GM19438 (cell line): ENCODE measurements around the gene SLA2.
"Not testable (repeated sequence)": the region's sequence is repeated elsewhere in the genome, so short reads cannot be mapped to it uniquely, and the experiment has no call there.

Source experiments
- ATAC-seq: cut with Tn5 transposase; IDR thresholded peaks from one replicate; pipeline ENCODE4 v1.9.1; 2021; ENCODE audit warnings: low read depth; ENCODE audit not compliant: unreplicated experiment

Gene SLA2

GRCh38 chr20:36578356-36579041 is 67.5 kb downstream of the SLA2 start:
- no peak for ATAC-seq

GRCh38 chr20:36576081-36576445 is 69.9 kb downstream of the SLA2 start:
- no peak for ATAC-seq

GRCh38 chr20:36574366-36575135 is 71.4 kb downstream of the SLA2 start:
- ATAC-seq: no peak

- ATAC-seq: no peak
These were observed 72.1 kb downstream of the SLA2 start for GRCh38 chr20:36573798-36574365.

GRCh38 chr20:36573103-36573797 is 72.7 kb downstream of the SLA2 start, which contains the start of gene TGIF2:
TSS of gene TGIF2 (plus strand) at chr20:36573597. CDS start at chr20:36578775, 5,178 bp downstream.
- ATAC-seq: no peak

GRCh38 chr20:36572701-36573102 is 73.3 kb downstream of the SLA2 start:
- ATAC-seq: no peak

GRCh38 chr20:36571564-36572504 is 74.2 kb downstream of the SLA2 start:
- no peak for ATAC-seq

GRCh38 chr20:36569847-36570429 is 76.1 kb downstream of the SLA2 start:
- ATAC-seq: no peak

- ATAC-seq: no peak
These were observed 80.5 kb downstream of the SLA2 start for GRCh38 chr20:36565520-36565919.

- ATAC-seq: not testable (repeated sequence)
These were observed 81.3 kb downstream of the SLA2 start for GRCh38 chr20:36564726-36565121.

- ATAC-seq: not testable (repeated sequence)
These were observed 81.8 kb downstream of the SLA2 start for GRCh38 chr20:36564078-36564725.

GRCh38 chr20:36563374-36563773 is 82.6 kb downstream of the SLA2 start:
- ATAC-seq: no peak

GRCh38 chr20:36562724-36563123 is 83.3 kb downstream of the SLA2 start:
- ATAC-seq: no peak
